ENCODE results near the gene HIBCH. TPM values are rescaled to one million over a fixed set of nuclear protein-coding genes. Genes with fewer than 3 reads are reported as not detected.

Gene HIBCH
- polyA plus RNA-seq, 1 of the 3 experiments (the other 2 are of a cell fraction): 8.4 TPM

GRCh38 chr2:190173392-190173791 is 146.2 kb downstream of the HIBCH start:
- no peak overlapping the region for H3K4me3 ChIP-seq (ENCODE audit: low read depth in 2 of 2, low read length in 1 of 2)

GRCh38 chr2:190170673-190171072 is 149.0 kb downstream of the HIBCH start:
- Histone ChIP-seq H3F3A (replicated peaks; ENCODE audit: insufficient read depth) (no peaks in the 10 kb centered on the region), H3K4me3 (ENCODE audit: low read depth in 2 of 2, low read length in 1 of 2) (no peak overlapping the region), H3K79me2 (ENCODE audit: insufficient read depth) (no peaks in the 10 kb centered on the region), H3K4me2 (no peak overlapping the region), H3K4me1 (ENCODE audit: control insufficient read depth in 1 of 2, insufficient read depth in 2 of 2, low read depth in 1 of 2, low read length in 1 of 2) (no peaks in the 10 kb centered on the region), H3K9me3 (0 out of 2 replicates have a peak, but pooled peaks cover 2% of the 10 kb centered on the region), H3K27ac (ENCODE audit: low read depth in 2 of 2, low read length in 1 of 2) (no peak overlapping the region), H2AFZ (ENCODE audit: low read depth) (no peak overlapping the region), H4K20me1 (ENCODE audit: insufficient read depth) (no peaks in the 10 kb centered on the region), H3K27me3 (ENCODE audit: insufficient read depth) (no peaks in the 10 kb centered on the region), H3K36me3 (replicated peaks in 1 of 2; ENCODE audit: control insufficient read depth in 1 of 2, insufficient read depth in 2 of 2, low read length in 1 of 2) (no peaks in the 10 kb centered on the region), H3K9me2 (no peaks in the 10 kb centered on the region; the same call in 1 of the 2 replicates), H3K9ac (no peak overlapping the region)
- TF ChIP-seq TCF12 (IDR thresholded peaks at IDR 0.05) (no peak), GABPA (IDR thresholded peaks at IDR 0.05; ENCODE audit: low read depth) (no peak), TEAD4 (IDR thresholded peaks at IDR 0.05; ENCODE audit: borderline replicate concordance, insufficient read depth) (no peak), CHD2 (IDR thresholded peaks at IDR 0.05; ENCODE audit: low read length, partially characterized antibody) (no peak), TAF1 (IDR thresholded peaks at IDR 0.05; ENCODE audit: borderline replicate concordance, low read depth, low read length) (no peak), SIN3A (IDR thresholded peaks at IDR 0.05; ENCODE audit: borderline replicate concordance, low read depth, low read length) (no peak), RCOR1 (IDR thresholded peaks at IDR 0.05; ENCODE audit: low read length) (no peak), RAD21 (IDR thresholded peaks at IDR 0.05; ENCODE audit: low read length) (no peak), SMC3 (IDR thresholded peaks at IDR 0.05; ENCODE audit: low read depth, low read length) (no peak), ZBTB33 (IDR thresholded peaks at IDR 0.05; ENCODE audit: borderline replicate concordance, low read depth) (no peak), EZH2phosphoT487 (IDR thresholded peaks at IDR 0.05; ENCODE audit: borderline replicate concordance, low read depth) (no peak)
- POLR2A ChIA-PET: no interaction called here
- CTCF ChIA-PET: interaction anchor here (1.2 to 2.2 kb wide), 3 partner anchors 9 to 81 kb away, joined by 4 to 9 read pairs (median 5); a partner anchor contains a TSS
- 51% methylated on average over 2 of the region's 2 CpGs for WGBS (ENCODE audit: low lambda C conversion rate)
- no peak for DNase-seq

More at GRCh38 chr2:190173392-190173791, 146.2 kb downstream of the HIBCH start:
- H3F3A ChIP-seq (replicated peaks; ENCODE audit: insufficient read depth): no peaks in the 10 kb centered on the region
- no peak overlapping the region for H3K9ac ChIP-seq
- no peaks in the 10 kb centered on the region for H3K4me1 ChIP-seq (ENCODE audit: control insufficient read depth in 1 of 2, insufficient read depth in 2 of 2, low read depth in 1 of 2, low read length in 1 of 2)
- no peak for DNase-seq
- no peaks in the 10 kb centered on the region for H3K36me3 ChIP-seq (replicated peaks in 1 of 2; ENCODE audit: control insufficient read depth in 1 of 2, insufficient read depth in 2 of 2, low read length in 1 of 2)
- H2AFZ ChIP-seq (ENCODE audit: low read depth): no peak overlapping the region
- H3K27me3 ChIP-seq (ENCODE audit: insufficient read depth): no peaks in the 10 kb centered on the region
- H3K4me2 ChIP-seq: no peak overlapping the region
- CTCF ChIA-PET: no interaction called here
- no peak for TF ChIP-seq FOXM1 (IDR thresholded peaks at IDR 0.05; ENCODE audit: low read depth)
- no peak for TF ChIP-seq TEAD4 (IDR thresholded peaks at IDR 0.05; ENCODE audit: borderline replicate concordance, insufficient read depth)
- TF ChIP-seq USF1 (IDR thresholded peaks at IDR 0.05; ENCODE audit: borderline replicate concordance, low read depth): no peak
- no peak for TF ChIP-seq TAF1 (IDR thresholded peaks at IDR 0.05; ENCODE audit: borderline replicate concordance, low read depth, low read length)
- TF ChIP-seq ZBTB33 (IDR thresholded peaks at IDR 0.05; ENCODE audit: borderline replicate concordance, low read depth): no peak
- no peak for TF ChIP-seq FOSL2 (IDR thresholded peaks at IDR 0.05; ENCODE audit: borderline replicate concordance, low read depth)
- no peak for TF ChIP-seq EP300 (IDR thresholded peaks at IDR 0.05; ENCODE audit: borderline replicate concordance in 1 of 2, low read depth in 1 of 2, low read length in 1 of 2)
- no peak for TF ChIP-seq PBX3 (IDR thresholded peaks at IDR 0.05)
- no peak overlapping the region for H3K27ac ChIP-seq (ENCODE audit: low read depth in 2 of 2, low read length in 1 of 2)
- POLR2A ChIA-PET: no interaction called here
- H4K20me1 ChIP-seq (ENCODE audit: insufficient read depth): no peaks in the 10 kb centered on the region
- 75% methylated on average over 4 of the region's 4 CpGs for WGBS (ENCODE audit: low lambda C conversion rate)
- H3K9me3 ChIP-seq: no peaks in the 10 kb centered on the region
- no peaks in the 10 kb centered on the region for H3K79me2 ChIP-seq (ENCODE audit: insufficient read depth)
- no peaks in the 10 kb centered on the region for H3K9me2 ChIP-seq

All from SK-N-SH (cell line).